GM12873 (cell line): ENCODE measurements around the gene TRAPPC12.

Experiments used
- CTCF ChIP-seq: IDR thresholded peaks from 2 replicates; pipeline ENCODE4 v1.5.1; 2012; ENCODE audit warnings: low read depth, mild to moderate bottlenecking, moderate library complexity, low read length, control low read depth; ENCODE audit not compliant: insufficient read depth; ENCODE audit errors: missing control alignments

Gene TRAPPC12

GRCh38 chr2:3430172-3430571, 50.7 kb downstream of the TRAPPC12 start:
- no peak for TF ChIP-seq CTCF

GRCh38 chr2:3430740-3431490, 51.4 kb downstream of the TRAPPC12 start:
- no peak for TF ChIP-seq CTCF

GRCh38 chr2:3432067-3432466, 52.6 kb downstream of the TRAPPC12 start:
- TF ChIP-seq CTCF: no peak

- TF ChIP-seq CTCF: no peak
Observed at GRCh38 chr2:3432693-3433338, 53.3 kb downstream of the TRAPPC12 start.

GRCh38 chr2:3433339-3433699, 53.8 kb downstream of the TRAPPC12 start:
- no peak for TF ChIP-seq CTCF

GRCh38 chr2:3433776-3434400, 54.4 kb downstream of the TRAPPC12 start:
- TF ChIP-seq CTCF: no peak

GRCh38 chr2:3434654-3435053, 55.2 kb downstream of the TRAPPC12 start:
- no peak for TF ChIP-seq CTCF
